Measurements from ENCODE around the gene RCBTB1. TPM values are rescaled to one million over a fixed set of nuclear protein-coding genes. Genes with fewer than 3 reads are reported as not detected.
"Not testable (repeated sequence)": the region's sequence is repeated elsewhere in the genome, so short reads cannot be mapped to it uniquely, and the experiment has no call there.

Gene RCBTB1
- total RNA-seq, 1 experiment from 2014 or later, result 26.1 TPM

GRCh38 chr13:49615836-49616675, 30.7 kb upstream of the RCBTB1 start:
- Histone ChIP-seq H3K18ac (ENCODE audit: insufficient read length, low read depth, low read length) (no peak overlapping the region), H3K9me3 (ENCODE audit: control insufficient read depth, low read depth, low read length) (no peaks in the 10 kb centered on the region), H3K23ac (ENCODE audit: insufficient read length, low read depth, low read length) (no peak overlapping the region), H2AK5ac (ENCODE audit: insufficient read length, low read length) (no peak overlapping the region), H3K4me1 (ENCODE audit: insufficient read depth, low read length) (no peaks in the 10 kb centered on the region), H4K5ac (ENCODE audit: insufficient read length, low read depth, low read length) (no peak overlapping the region), H3K23me2 (ENCODE audit: insufficient read length, low read depth, low read length, poor library complexity, severe bottlenecking) (no peaks in the 10 kb centered on the region), H3K27me3 (ENCODE audit: insufficient read depth, low read length) (no peaks in the 10 kb centered on the region), H3K27ac (ENCODE audit: insufficient read length, low read depth, low read length) (no peak overlapping the region), H3K56ac (ENCODE audit: insufficient read length, low read depth, low read length) (no peak overlapping the region), H4K91ac (ENCODE audit: insufficient read length, low read depth, low read length) (no peak overlapping the region), H3K79me2 (ENCODE audit: insufficient read depth, low read length) (no peaks in the 10 kb centered on the region), H3K14ac (ENCODE audit: insufficient read depth, low read length) (no peak overlapping the region), H3K79me1 (ENCODE audit: insufficient read depth, low read depth, low read length, poor library complexity, severe bottlenecking) (no peaks in the 10 kb centered on the region), H2BK15ac (ENCODE audit: low read depth, low read length) (no peak overlapping the region), H3K4me2 (ENCODE audit: insufficient read depth, insufficient read length, low read length) (no peak overlapping the region), H2BK20ac (ENCODE audit: low read depth, low read length, poor library complexity, severe bottlenecking) (no peak overlapping the region), H2BK5ac (ENCODE audit: insufficient read length, low read length) (no peak overlapping the region), H3K9ac (ENCODE audit: extremely low read depth, insufficient read length, low read length) (no peak overlapping the region), H3K4ac (ENCODE audit: low read depth, low read length) (no peak overlapping the region), H4K20me1 (ENCODE audit: control insufficient read depth, insufficient read depth, insufficient read length) (no peaks in the 10 kb centered on the region), H2BK12ac (ENCODE audit: insufficient read length, low read depth, low read length) (no peak overlapping the region), H3T11ph (ENCODE audit: low read length) (no peak overlapping the region), H2AFZ (ENCODE audit: low read length) (no peak overlapping the region), H4K8ac (replicated peaks; ENCODE audit: insufficient read length, low read depth, low read length) (no peak overlapping the region), H2BK120ac (ENCODE audit: low read depth, low read length, poor library complexity, severe bottlenecking) (no peak overlapping the region)
- H3K27me3 Mint-ChIP-seq (ENCODE audit: low read depth), result no peaks in the 10 kb centered on the region
- no peak for TF ChIP-seq CTCF (conservative IDR thresholded peaks at IDR 0.05)
- H3K36me3 Mint-ChIP-seq (ENCODE audit: insufficient read depth in 1 of 3, low read depth in 3 of 3), result no peaks in the 10 kb centered on the region
- no peak overlapping the region for H3K4me3 Mint-ChIP-seq
- peaks cover 4 to 5% of the 10 kb centered on the region in 2 experiments; a peak in 1 of 4 replicates for H3K4me1 Mint-ChIP-seq
- no peaks in the 10 kb centered on the region for H3K9me3 Mint-ChIP-seq
- H3K27ac Mint-ChIP-seq, result no peak overlapping the region
- no peak for DNase-seq
- no CpG with 5 or more reads among the region's 8 CpGs for WGBS (ENCODE audit: extremely low coverage, insufficient read length, low lambda C conversion rate)

- H3K79me2 ChIP-seq (ENCODE audit: insufficient read depth, low read length); H3K27ac Mint-ChIP-seq; H3K27ac ChIP-seq (ENCODE audit: insufficient read length, low read depth, low read length); H3K4me3 Mint-ChIP-seq; H3K23me2 ChIP-seq (ENCODE audit: insufficient read length, low read depth, low read length, poor library complexity, severe bottlenecking); H3K79me1 ChIP-seq (ENCODE audit: insufficient read depth, low read depth, low read length, poor library complexity, severe bottlenecking); H4K20me1 ChIP-seq (ENCODE audit: control insufficient read depth, insufficient read depth, insufficient read length); H2AFZ ChIP-seq (ENCODE audit: low read length); H3K4me1 Mint-ChIP-seq; H3K4me2 ChIP-seq (ENCODE audit: insufficient read depth, insufficient read length, low read length); H3K23ac ChIP-seq (ENCODE audit: insufficient read length, low read depth, low read length); H2AK5ac ChIP-seq (ENCODE audit: insufficient read length, low read length); H4K91ac ChIP-seq (ENCODE audit: insufficient read length, low read depth, low read length); H3K4ac ChIP-seq (ENCODE audit: low read depth, low read length); H3K9me3 ChIP-seq (ENCODE audit: control insufficient read depth, low read depth, low read length); H2BK5ac ChIP-seq (ENCODE audit: insufficient read length, low read length); H3K36me3 Mint-ChIP-seq (ENCODE audit: insufficient read depth in 1 of 3, low read depth in 3 of 3); H2BK120ac ChIP-seq (ENCODE audit: low read depth, low read length, poor library complexity, severe bottlenecking); H2BK12ac ChIP-seq (ENCODE audit: insufficient read length, low read depth, low read length); H3K27me3 Mint-ChIP-seq (ENCODE audit: low read depth); H4K8ac ChIP-seq (replicated peaks; ENCODE audit: insufficient read length, low read depth, low read length); H3K9me3 Mint-ChIP-seq; H3K4me1 ChIP-seq (ENCODE audit: insufficient read depth, low read length); H2BK20ac ChIP-seq (ENCODE audit: low read depth, low read length, poor library complexity, severe bottlenecking); H3K9ac ChIP-seq (ENCODE audit: extremely low read depth, insufficient read length, low read length); H3K18ac ChIP-seq (ENCODE audit: insufficient read length, low read depth, low read length); H3K14ac ChIP-seq (ENCODE audit: insufficient read depth, low read length); DNase-seq; H2BK15ac ChIP-seq (ENCODE audit: low read depth, low read length); H3T11ph ChIP-seq (ENCODE audit: low read length); H4K5ac ChIP-seq (ENCODE audit: insufficient read length, low read depth, low read length); H3K56ac ChIP-seq (ENCODE audit: insufficient read length, low read depth, low read length); H3K27me3 ChIP-seq (ENCODE audit: insufficient read depth, low read length): not testable (repeated sequence)
- no CpG with 5 or more reads among the region's 3 CpGs for WGBS (ENCODE audit: extremely low coverage, insufficient read length, low lambda C conversion rate)
These were observed 26.7 kb upstream of the RCBTB1 start for GRCh38 chr13:49612042-49612441.

Measured in H9 (cell line).